GM19238 (cell line): ENCODE results near the gene COPS2.
"Not testable (repeated sequence)": the region's sequence is repeated elsewhere in the genome, so short reads cannot be mapped to it uniquely, and the experiment has no call there.

Source experiments
- DNase-seq: peaks from one replicate; pipeline ENCODE4 v3.0.0; 2011; ENCODE audit warnings: low spot score; ENCODE audit not compliant: insufficient read length

The COPS2 gene

GRCh38 chr15:49155110-49155833 lies at the start of gene COPS2:
TSS of gene COPS2 (minus strand) at chr15:49155599. CDS start at chr15:49155578, 21 bp downstream.
- peak; percentile 56 for DNase-seq

GRCh38 chr15:49200347-49200746 lies 44.9 kb upstream of the COPS2 start:
- DNase-seq = no peak

GRCh38 chr15:49199666-49200065 lies 44.3 kb upstream of the COPS2 start:
- no peak for DNase-seq

GRCh38 chr15:49196856-49197255 lies 41.5 kb upstream of the COPS2 start:
- DNase-seq = no peak

DNA sequence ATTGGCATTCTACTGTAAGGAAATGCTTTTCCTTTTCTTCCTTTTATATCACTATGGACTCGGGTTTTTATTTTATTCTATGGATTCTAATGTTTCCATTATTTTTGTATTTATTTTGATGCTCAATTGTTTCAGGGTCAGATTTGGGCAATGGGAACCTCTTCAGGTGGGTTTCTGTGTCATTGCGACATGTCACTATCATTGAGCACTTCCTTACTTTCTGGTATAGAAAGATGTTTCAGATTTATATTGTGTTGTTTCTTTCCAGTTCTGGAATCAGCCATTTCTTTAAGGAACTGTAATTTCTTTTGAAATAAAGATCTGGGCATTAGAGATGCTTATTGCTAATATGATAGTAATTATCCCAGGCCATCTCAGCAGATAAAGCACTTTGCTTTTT lies 36.5 kb upstream of the COPS2 start:
- no peak for DNase-seq

DNA sequence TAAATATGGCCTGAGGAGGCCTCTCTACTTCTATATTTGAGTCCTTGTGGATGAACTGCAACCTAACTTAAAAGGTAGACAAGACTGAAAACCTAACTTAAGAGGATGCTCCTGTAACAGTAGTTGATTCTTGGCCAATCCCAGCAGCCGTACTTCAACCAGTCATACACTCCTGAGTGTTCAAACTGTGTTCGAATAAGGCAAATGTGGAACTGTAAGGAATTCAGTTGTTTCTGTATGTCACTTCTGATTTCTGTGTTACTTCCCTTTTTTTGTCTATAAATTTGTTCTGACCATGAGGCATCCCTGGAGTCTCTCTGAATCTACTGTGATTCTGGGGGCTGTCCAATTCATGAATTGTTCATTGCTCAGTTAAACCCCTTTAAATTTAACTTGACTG lies 35.2 kb upstream of the COPS2 start:
- no peak for DNase-seq

GRCh38 chr15:49189631-49190030 lies 34.2 kb upstream of the COPS2 start:
- DNase-seq = no peak

DNA sequence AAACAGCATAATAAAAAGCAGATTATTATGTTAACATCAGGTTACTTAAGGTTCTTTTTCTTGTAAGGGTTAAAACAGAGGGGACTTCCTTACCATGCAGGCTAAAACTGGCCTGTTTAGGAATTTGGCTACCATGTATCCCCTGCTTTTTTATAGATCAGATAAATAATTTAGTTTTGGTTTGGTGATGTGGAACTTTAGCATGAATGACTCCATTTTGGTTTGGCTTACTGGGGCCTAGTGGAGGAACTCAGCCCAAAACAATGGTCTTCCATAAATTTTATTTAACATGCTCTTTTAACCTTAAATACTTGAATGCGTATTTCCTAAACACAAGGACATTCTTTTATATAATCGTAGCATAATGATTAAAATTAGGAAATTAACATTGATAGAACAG lies 33.5 kb upstream of the COPS2 start:
- DNase-seq = no peak

DNA sequence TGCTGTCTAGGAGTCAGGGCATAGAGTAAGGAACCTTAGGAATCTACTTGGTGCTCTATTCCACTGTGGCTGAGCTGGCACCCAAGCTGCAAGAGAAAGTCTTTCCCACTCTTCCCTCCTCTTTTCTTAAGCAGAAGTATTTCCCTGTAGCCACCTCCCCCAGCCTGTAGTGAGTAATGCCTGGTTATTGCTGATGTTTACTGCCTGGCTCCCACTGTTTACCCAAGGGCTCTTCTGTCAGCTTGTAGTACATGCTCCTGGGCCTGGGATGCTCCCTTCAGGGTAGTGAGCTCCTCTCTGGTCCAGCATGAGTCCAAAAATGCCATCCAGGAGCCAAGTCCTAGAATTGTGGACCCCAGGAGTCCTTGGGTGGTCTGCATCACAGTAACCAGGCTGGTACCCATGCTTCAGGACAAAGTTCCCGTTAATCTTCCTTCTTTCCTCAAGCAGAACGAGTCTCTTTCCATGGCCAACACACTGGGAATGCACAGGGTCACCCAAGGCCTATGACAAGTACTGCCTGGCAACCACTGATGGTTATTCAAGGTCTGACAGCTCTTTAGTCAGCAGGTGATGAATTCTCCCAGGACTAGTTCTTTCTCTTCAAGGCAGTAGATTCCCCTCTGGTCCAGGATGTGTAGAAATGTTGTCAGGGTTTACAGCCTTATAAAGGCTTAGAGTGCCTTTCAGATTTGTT lies 32.3 kb upstream of the COPS2 start:
- DNase-seq = no peak

GRCh38 chr15:49185473-49185872 lies 30.1 kb upstream of the COPS2 start:
- no peak for DNase-seq

GRCh38 chr15:49183741-49184140 lies 28.3 kb upstream of the COPS2 start:
- not testable (repeated sequence) for DNase-seq

- DNase-seq = no peak
Observed at GRCh38 chr15:49182128-49182527, 26.7 kb upstream of the COPS2 start.

GRCh38 chr15:49179433-49180190 lies 24.2 kb upstream of the COPS2 start:
- no peak for DNase-seq

- DNase-seq = no peak
Observed at GRCh38 chr15:49178497-49178896, 23.1 kb upstream of the COPS2 start.

DNA sequence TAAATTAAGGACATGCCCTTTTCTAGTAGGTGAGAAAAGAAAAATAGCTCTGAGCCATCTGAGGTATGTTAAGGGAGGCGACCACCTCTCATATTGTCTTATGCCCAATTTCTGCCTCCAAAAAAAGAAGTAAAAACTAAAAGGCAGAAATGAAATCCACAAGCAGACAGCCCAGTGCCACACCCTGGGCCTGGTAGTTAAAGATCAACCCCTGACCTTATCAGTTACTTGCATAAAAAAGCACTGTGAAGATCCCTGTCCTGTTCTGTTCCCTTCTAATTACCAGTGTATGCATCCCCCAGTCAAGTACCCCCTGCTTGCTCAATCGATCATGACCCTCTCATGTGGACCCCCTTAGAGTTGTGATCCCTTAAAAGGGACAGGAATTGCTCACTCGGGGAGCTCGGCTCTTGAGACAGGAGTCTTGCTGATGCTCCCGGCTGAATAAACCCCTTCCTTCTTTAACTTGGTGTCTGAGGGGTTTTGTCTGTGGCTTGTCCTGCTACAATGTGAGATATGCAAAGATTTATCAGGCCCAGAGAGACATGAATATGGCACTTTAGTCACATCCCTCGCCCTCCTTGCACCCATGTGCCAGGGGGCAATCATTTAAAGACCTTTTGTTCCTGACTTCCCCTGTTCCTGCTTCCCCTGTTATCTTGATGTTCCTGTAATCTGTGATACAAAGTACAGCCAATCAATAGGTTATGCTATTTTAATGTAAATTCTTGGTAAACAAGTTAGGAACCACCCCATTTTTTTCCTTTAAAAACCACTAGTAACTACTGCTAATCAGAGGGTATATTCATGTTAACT lies 20.4 kb upstream of the COPS2 start:
- not testable (repeated sequence) for DNase-seq

DNA sequence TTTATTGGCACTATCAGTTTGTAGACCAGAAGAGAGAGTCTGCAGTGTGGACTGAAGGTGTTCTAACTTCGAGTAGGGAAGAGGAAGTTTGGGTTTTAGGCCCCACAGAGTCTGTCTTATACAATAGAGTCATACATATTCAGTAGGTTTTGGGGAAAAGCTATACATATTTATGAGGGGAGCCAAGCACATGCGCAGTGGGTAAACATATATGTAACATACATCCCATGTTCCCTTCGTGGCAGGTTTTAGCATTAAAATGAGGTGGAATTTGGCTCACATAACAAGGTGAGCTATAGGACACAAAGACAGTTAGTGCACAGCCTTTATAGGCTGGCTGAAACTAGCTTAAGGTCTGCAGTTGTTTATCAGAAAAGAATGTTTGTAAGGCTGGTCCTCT lies 19.5 kb upstream of the COPS2 start:
- DNase-seq = no peak

DNA sequence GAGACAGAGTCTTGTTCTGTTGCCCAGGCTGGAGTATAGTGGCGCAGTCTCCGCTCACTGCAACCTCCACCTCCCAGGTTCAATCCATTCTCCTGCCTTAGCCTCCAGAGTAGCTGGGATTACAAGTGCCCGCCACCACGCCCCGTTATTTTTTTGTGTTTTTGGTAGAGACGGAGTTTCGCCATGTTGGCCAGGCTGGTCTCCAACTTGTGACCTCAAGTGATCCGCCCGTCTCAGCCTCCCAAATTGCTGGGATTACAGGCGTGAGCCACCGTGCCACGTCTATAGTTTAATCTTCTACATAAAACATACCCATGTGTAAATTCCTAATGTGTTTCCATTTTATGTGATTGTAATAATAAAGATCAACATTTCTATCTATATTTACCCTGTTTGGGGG lies 16.4 kb upstream of the COPS2 start:
- DNase-seq = no peak

DNA sequence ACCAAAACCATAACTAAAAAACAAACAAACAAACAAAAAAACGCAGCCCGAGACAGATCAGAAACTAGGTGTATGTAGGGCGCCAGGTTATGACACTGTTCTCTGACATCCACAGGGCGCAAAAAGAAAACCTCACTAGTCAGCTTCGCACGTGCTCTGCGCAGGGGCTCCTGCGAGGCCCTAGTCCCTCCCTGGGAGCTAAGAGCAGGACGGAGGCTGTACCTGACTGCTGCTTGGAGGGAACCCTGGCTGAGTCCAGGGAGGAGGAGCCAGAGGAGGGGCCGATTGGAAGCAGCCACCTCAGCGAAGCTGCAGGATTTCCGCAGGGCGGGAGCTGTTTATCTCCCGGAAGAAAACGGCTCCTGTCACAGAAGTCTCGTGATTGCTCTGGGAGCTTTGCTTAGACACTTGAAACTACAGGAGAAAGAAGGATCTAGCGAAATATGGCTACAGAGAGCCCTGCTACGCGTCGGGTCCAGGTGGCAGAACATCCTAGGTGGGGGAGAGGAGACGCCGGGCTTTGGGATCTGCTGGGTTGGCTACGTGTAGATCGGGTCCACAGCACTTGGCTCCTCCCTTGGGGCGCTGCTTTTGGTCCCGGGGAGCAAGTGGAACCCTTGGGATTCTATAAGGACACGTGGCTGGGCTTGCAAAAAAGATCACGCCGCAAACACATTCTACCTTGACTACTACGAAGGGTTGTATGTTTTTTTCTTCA lies 14.6 kb upstream of the COPS2 start, which contains the start of gene GALK2:
Gene GALK2 (plus strand): TSS at position 368 of the 718 bp plus-strand sequence. CDS start 76 bp downstream, at position 444.
- peak; percentile 55 for DNase-seq

DNA sequence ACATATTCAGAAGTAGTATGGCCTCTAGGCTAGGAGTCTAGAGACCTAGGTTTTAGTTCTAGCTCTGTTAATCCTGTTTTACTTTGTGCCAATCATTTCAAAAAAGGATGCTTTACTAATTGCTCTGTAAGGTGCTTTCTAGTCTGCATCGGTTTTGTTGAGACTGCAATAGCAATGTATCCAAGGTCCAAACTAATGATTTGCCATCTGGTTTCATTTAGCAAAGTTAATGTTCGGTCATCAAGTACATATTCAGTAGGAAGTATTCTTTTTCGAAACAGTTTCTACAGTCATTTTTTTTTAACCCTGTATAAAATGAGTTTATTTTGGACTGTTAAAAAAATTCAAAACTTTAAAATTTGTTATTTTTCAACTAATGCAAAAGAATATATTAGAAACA lies 12.6 kb upstream of the COPS2 start:
- DNase-seq = no peak

DNA sequence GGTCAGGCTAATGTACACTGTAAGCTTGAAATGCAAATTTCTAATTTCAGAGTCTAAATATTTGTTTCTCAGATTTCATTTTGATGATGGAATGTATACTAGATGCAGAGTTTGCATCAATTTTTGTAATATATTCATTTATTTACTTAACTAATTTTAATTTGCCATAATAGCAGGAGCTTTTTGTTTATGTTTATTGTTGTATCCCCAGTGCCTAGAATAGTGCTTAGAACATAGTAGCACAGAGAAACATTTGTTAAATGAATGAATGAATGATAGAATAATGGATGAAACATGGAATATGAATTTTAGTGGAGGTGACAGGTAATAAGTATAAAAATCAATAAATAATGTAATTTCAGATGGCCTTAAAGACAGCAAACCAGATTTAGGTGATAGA lies 9.5 kb upstream of the COPS2 start:
- DNase-seq = no peak

DNA sequence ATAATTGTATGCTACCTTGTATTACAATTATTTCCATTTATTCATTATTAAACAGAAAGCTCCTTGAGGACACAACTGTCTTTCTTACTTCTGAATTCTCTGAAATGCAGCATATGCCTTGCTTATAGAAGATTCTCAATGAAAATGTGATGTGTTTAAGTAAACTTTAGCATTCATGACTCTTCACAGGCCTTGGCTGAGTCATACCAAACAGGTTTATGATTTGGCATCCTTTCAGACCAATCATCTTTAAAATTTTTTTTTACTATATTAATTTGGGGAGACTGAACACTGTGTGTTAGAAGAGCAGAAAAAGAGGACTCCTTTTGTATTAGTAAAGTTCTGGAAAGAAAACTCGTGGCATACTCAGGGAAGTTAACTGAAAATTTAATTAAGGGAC lies 8.3 kb upstream of the COPS2 start:
- no peak for DNase-seq
